Epithelial cell of proximal tubule (primary cell): ENCODE data around the gene CYP2R1. TPM values are rescaled to one million over a fixed set of nuclear protein-coding genes. Genes with fewer than 3 reads are reported as not detected.

ENCODE experiments used
- DNase-seq: peaks from one replicate; pipeline ENCODE4 v3.0.0-alpha.2; 2011; ENCODE audit warnings: low read depth
- H3K4me3 ChIP-seq: 2 replicates; pipeline ENCODE4 v1.5.1; 2011; ENCODE audit warnings: low read depth, mild to moderate bottlenecking, low read length
- CTCF ChIP-seq: conservative IDR thresholded peaks from 2 replicates; pipeline ENCODE4 v1.5.1; 2012; ENCODE audit warnings: low read depth, mild to moderate bottlenecking, low read length
- total RNA-seq: library from RNA; depleted of rRNA; stranded (reverse); fragments of >200 nt; gene quantifications from 2 replicates; pipeline ENCODE4 v1.2.3, GENCODE V29; 2015

The CYP2R1 gene
- 6.2 and 9.8 TPM in 2 replicates for total RNA-seq

- TF ChIP-seq CTCF, result no peak
- DNase-seq, result peak; percentile 80
- peak within 1 kb of the TSS; percentile 59 for H3K4me3 ChIP-seq
These were observed at the start of gene CYP2R1 for GRCh38 chr11:14892036-14892556. Gene CYP2R1, minus strand, starts transcription at chr11:14892231. Its CDS starts 26 bp downstream, at chr11:14892205.

GRCh38 chr11:14938936-14939335, 46.9 kb upstream of the CYP2R1 start:
- DNase-seq, result no peak
- no peak for TF ChIP-seq CTCF
- no peak overlapping the region for H3K4me3 ChIP-seq

- no peak for DNase-seq
- no peak overlapping the region for H3K4me3 ChIP-seq
- no peak for TF ChIP-seq CTCF
These were observed 42.8 kb upstream of the CYP2R1 start for GRCh38 chr11:14934641-14935351.

GRCh38 chr11:14932447-14932846, 40.4 kb upstream of the CYP2R1 start:
- TF ChIP-seq CTCF, result no peak
- no peak overlapping the region for H3K4me3 ChIP-seq
- DNase-seq, result no peak

- H3K4me3 ChIP-seq, result no peak overlapping the region
- no peak for TF ChIP-seq CTCF
These were observed 38.3 kb upstream of the CYP2R1 start for GRCh38 chr11:14930369-14930768.

GRCh38 chr11:14927146-14927545, 35.1 kb upstream of the CYP2R1 start:
- no peak overlapping the region for H3K4me3 ChIP-seq
- peak; percentile 74 for DNase-seq
- no peak for TF ChIP-seq CTCF

More at GRCh38 chr11:14930369-14930768, 38.3 kb upstream of the CYP2R1 start:
- DNase-seq, result no peak

- H3K4me3 ChIP-seq, result no peak overlapping the region
- TF ChIP-seq CTCF, result no peak
- no peak for DNase-seq
These were observed 32.3 kb upstream of the CYP2R1 start for GRCh38 chr11:14924318-14924717.
